Left hindlimb (tissue), 1 donor: ENCODE measurements around the gene FER1L5.
"Not testable (repeated sequence)": the region's sequence is repeated elsewhere in the genome, so short reads cannot be mapped to it uniquely, and the experiment has no call there.

Experiments used
- DNase-seq: peaks from one replicate; pipeline ENCODE4 v3.0.0-alpha.2; 2018

The FER1L5 gene

GRCh38 chr2:96637385-96638143, 5.0 kb upstream of the FER1L5 start:
- peak; percentile 89 for DNase-seq

DNA sequence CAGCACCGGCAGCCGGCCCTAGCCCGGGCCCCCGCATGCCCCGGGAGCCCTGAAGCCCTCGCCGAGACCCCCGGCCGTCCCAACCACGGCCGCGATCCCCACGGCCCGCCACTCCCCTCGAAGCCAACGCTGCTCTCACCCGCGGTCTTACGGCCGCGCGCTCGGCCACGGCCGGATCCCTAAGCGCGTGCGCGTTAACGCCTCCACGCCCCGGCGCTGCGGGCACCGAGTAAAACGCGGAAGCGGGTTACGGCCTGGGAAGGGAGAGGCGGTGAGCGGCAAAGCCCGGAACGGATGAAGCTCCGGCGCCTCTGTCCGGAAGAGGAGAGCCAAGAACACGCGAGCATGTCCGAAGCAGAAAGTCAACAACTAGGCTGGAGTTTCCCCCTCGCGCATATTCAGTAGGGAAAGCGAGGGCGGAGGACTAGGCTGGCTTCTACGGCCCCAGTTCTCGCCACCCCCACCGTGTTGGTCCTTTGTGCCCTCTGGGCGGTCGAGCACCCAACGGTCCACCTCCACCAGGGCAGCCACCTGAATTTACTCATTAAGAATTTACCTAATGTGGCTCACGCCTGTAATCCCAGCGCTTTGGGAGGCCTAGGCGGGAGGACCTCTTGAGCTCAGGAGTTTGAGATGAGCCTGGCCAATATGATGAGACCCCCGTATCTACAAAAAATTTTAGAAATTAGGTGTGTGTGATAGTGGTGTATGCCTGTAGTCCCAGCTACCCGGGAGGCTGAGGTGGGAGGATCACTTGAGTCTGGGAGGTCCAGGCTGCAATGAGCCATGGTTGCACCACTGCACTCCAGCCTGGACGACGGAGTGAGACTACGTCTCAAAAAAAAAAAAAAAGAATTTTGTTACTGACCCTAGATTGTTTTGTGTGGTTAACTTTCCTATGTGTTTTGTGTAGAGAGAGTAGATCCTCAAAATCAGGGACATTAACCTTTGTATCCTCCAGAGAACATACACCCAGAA, 4.1 kb upstream of the FER1L5 start, which contains the start of gene KANSL3:
Gene KANSL3, minus strand, starts transcription at position 169 of the 978 bp plus-strand sequence. CDS start 1,177 bp downstream, outside the sequence.
- peak; percentile 93 for DNase-seq

GRCh38 chr2:96647681-96648080, 5.1 kb downstream of the FER1L5 start:
- no peak for DNase-seq

DNA sequence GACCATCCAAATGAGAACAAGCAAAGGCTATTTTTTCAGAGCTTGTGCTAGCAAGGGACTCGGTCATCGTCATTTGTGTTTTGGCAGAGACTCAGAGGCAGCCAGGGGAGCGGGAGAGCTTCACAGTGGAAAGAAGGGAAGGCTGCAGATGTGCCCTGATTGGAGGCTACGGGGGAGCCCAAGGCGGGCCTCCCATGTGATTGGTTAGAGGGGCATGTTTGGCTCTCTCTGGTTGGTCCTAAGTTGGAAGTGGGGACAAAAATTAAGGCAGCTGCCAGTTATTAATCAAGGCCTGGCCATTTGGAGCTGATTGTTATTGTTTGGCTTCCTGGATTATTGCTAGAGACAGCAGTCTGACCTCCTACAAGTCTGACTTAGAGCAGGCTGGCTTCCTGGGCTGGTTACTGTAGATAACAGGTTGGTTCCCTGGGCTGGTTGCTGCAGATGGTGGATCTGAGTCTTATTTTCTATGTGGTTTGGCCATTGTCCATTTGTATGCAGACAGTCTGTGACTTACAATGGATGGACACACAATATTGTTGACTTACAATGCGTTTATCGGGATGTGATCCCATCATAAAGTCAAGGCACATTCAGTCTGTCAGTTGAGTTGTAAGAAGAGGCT, 5.9 kb downstream of the FER1L5 start:
- no peak for DNase-seq

DNA sequence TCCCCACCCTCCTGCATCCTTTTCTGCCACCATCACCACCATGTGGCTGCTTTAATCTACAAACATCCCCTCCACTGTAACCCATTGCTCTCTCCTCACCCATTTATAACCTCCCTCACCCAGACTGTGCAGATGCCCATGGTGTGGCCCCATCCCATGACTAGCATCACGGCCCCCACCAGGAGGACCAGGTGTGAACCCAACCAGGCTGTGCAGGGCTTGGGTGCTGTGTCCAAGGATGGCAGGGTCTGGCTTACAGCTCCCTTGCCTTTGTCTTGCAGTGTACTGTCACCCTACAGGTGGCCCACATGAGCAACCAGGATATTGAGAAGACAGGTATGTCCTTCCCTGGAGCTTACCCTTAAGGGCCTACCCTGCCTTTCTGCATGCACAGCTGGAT, 6.8 kb downstream of the FER1L5 start:
- no peak for DNase-seq

DNA sequence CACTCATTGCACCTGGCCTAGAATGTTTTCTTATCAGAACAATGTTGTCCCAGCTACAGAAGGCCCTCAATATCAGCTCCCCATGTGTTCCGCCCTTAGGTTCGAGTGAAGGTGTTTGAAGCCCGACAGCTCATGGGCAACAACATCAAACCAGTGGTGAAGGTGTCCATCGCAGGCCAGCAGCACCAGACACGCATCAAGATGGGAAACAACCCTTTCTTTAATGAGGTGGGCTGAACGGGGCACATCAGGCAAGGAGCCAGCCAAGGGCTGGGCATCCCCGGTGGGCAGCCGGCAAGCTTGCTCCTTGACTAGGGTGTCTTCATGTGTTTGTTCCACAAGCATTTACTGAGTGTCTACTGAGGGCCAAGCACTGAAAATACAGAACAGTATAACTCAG, 9.2 kb downstream of the FER1L5 start:
- no peak for DNase-seq

GRCh38 chr2:96654791-96655190, 12.2 kb downstream of the FER1L5 start:
- not testable (repeated sequence) for DNase-seq

- no peak for DNase-seq
Measured at GRCh38 chr2:96655526-96655925, 13.0 kb downstream of the FER1L5 start.

- DNase-seq, result no peak
Measured at GRCh38 chr2:96656540-96656939, 14.0 kb downstream of the FER1L5 start.

GRCh38 chr2:96661324-96661723, 18.8 kb downstream of the FER1L5 start:
- DNase-seq, result no peak

DNA sequence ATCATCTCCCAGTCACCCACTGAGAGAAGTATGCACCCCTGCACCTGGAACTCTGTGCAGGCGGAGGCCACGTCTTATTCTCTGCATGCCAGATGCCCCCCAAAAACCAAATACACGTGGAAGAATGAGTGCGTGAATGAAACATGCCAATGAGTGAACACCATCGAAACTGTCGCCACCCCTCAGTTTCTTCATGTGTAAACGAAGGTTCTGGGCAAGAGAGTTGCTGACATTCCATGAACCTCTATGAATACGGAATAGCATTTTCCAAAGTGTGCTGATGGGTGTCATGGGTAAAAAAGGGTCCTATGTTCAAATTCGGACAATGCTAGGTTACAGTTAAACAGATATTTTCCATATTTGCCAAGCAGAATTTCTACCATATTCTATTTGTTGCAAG, 19.8 kb downstream of the FER1L5 start:
- DNase-seq, result no peak

- no peak for DNase-seq
Measured at GRCh38 chr2:96663177-96663576, 20.6 kb downstream of the FER1L5 start.

- no peak for DNase-seq
Measured at GRCh38 chr2:96663829-96664228, 21.3 kb downstream of the FER1L5 start.

DNA sequence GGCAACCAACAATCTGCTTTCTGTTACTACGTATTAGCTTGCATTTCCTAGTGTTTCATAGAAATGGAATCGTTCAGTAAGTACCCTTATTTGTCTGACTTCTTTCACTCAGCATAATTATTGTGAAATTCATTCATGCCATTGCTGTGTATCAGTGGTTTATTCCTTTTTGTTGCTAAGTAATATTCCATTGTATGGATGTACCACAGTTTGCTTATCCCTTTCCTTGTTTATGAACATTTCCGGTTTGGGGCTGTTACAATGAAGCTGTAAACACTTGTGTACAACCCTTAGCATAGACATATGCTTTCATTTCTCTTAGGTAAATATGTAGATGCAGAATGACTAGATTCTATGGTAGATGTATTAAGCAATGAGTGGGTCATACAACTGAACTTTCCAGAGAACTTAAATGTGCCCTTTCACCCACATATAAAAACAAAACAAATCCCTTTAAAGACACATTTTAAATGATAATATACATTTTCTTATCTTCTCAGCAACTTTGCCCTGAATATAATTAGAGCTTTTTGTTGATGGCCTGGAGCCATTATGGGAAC, 21.9 kb downstream of the FER1L5 start:
- DNase-seq, result no peak

GRCh38 chr2:96665083-96665569, 22.6 kb downstream of the FER1L5 start:
- no peak for DNase-seq

DNA sequence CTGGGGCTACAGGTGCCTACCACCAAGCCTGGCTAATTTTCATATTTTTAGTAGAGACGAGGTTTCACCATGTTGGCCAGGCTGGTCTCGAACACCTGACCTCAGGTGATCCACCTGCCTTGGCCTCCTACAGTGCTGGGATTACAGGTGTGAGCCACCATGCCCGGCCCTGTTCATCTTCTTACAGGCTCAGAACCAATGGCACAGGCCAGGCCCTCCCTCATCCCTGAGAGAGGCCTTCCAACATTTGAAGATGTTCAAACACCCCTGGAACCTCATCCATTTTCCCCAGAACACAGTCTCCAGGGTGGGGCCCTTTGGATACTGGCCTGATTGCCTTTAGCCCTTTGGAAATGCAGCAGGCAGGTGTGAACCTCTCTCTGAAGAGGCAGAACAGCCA, 23.2 kb downstream of the FER1L5 start:
- not testable (repeated sequence) for DNase-seq

- DNase-seq, result no peak
Measured at GRCh38 chr2:96668771-96669170, 26.2 kb downstream of the FER1L5 start.

DNA sequence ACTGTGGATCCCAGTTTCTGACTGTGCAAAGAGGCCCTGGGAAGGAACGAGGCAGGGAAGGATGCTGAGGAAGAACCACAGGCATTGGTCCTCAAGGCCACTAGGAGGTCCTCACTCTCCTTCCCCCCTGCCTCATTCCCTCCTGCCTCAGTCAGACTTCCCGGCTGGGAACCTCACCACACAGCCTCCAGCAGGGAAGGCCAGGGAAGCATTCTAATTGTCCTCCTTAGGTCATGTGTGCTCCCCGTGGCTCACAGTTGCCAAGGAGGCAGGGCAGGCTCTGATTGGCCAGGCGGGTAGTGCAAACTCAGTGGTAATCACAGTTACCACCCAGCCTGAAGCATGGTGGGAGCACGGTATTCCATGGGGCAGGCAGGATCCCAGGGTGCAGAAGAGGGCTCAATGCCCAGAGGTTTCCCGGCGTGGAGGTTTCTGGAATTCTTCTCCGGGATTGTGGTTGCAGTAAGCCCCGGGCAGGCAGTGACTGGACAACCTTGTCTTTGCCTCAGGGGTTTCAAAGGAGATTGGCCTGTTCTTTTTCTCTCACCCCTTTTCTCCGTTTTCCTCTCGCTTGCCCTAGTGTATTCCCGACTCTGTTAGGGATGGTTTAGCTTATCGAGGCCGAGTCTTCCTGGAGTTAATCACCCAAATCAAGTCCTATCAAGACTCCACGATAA, 27.1 kb downstream of the FER1L5 start:
- DNase-seq, result no peak

DNA sequence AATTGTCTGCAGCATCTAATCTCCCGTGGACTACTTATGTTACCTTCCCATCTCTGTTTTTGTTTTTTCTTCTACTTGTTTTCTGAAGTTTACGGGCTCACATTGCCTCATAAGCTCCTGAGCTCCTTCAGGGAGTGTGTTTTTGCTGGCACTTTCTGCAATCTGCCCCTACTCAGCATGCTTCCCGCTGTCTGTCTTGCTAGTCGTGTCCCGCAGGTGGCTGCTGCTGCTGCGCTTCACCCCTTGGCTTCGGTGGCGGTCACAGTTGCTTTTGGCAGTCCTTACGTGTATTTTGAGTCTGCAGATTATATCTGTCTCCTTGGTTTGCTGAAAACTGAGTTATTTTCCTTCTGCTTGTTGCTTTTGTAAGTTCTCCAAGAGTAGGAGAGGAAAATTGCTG, 37.3 kb downstream of the FER1L5 start:
- DNase-seq, result no peak

DNA sequence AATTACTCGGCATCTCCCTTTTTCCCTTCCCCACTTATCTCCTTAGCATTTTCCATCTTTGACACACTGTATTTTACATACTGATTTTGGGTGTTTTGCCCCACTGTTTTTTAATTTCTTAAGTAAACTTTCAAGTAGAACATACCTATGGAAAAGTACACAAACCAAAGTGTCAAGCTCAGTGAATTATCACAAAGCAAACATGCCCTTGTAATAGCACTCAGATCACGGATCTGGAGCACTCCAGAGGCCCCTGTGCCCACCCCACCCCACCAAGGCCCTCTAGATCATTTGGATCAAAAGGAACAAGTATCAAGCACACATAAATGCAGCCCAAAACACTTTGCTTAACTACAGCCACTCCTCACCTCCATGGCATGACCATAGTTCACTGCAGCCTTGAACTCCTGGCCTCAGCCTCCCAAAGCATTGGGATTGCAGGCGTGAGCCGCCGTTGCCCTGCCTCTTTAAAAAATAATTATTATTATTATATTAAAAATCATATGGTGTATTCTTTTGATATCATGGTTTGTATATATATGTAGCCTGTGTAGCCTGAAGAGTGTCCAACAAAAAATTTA, 38.1 kb downstream of the FER1L5 start:
- DNase-seq, result no peak

GRCh38 chr2:96681540-96681939, 39.0 kb downstream of the FER1L5 start:
- DNase-seq, result no peak

GRCh38 chr2:96683307-96683706, 40.7 kb downstream of the FER1L5 start:
- no peak for DNase-seq
